CD1c-positive myeloid dendritic cell (primary cell): ENCODE results near the gene HACL1.

Experiments
- DNase-seq: peaks from one replicate; pipeline ENCODE4 v3.0.0-alpha.2; 2016; ENCODE audit errors: extremely low spot score

Gene HACL1

DNA sequence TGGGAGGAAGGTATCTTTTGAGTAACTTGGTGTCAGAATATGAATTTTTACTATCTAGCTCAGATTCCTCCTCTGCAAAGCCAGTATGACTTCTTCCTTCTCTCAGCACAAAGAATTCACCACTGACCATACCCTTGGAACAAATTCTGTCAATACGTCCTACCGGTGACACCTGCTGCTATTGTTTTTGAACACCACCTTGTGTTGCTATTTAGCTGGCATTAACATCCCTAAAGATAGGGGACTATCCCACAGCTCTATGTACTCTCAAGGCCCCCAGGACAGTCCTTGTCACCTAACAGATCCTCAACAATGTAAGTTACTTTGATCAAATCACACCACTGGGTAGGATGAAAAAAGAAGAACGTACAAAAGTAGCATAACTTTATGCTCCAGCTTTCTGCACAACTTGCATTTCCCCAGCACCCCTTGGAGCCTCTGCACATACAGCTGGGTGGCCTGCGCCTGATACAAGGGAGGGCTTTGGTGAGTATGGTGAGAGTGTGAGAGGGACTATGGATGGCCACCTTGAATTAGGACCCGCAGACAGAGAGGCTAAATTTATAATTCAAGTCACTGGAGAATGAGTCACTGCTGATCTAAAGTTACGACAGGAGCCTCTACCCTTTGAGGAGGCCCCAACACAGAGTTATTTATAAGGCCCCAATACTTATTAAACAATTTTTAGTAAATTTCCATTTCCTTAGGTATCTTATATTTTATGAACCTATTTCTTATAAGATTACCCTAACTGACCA, 77.5 kb downstream of the HACL1 start:
- DNase-seq, result no peak

GRCh38 chr3:15522016-15522415, 79.4 kb downstream of the HACL1 start:
- DNase-seq, result peak; percentile 16

GRCh38 chr3:15521573-15521965, 79.8 kb downstream of the HACL1 start, which contains the start of gene COLQ:
Gene COLQ (minus strand): TSS chr3:15521706. CDS start chr3:15521625, 81 bp downstream.
- no peak for DNase-seq

GRCh38 chr3:15520804-15521572, 80.4 kb downstream of the HACL1 start:
- peak; percentile 35 for DNase-seq

GRCh38 chr3:15520185-15520584, 81.2 kb downstream of the HACL1 start:
- no peak for DNase-seq

GRCh38 chr3:15519096-15519495, 82.3 kb downstream of the HACL1 start:
- no peak for DNase-seq

GRCh38 chr3:15514663-15515340, 86.6 kb downstream of the HACL1 start:
- no peak for DNase-seq

DNA sequence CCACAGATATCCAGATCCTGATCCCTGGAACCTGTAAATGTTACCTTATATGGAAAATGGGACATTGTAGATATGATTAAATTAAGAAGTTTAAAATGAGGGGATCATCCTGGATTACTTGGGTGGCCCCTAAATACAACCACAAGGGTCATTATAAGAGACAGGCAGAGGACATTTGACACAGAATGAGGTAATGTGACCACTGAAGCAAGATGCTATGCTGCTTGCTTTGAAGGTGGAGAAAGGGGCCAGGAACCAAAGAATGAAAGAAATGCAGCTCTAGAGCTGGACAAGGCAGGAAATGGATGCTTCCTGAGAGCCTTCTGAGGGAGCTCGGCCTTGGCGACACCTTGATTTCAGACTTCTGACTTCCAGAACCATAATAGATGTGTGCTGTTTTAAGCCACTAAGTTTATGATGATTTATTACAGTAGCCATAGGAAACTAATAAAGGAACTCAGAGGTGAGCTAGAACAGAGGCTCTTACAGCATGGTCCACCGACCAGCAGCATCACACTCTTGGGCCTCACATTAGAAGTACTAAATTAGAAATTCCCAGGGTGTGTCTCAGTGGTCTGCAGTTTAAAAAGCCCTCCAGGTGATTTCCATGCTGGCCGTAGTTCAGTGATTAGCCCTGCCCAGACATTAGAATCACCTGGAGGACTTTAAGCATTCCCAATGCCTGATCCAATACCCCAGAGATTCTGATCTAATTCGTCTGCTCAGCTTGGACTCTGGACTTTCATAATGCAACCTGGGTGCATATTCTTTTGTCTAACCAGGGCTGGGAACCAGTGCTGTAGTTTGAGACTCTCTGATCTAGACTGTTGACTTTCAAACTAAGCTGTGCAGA, 87.3 kb downstream of the HACL1 start:
- no peak for DNase-seq

DNA sequence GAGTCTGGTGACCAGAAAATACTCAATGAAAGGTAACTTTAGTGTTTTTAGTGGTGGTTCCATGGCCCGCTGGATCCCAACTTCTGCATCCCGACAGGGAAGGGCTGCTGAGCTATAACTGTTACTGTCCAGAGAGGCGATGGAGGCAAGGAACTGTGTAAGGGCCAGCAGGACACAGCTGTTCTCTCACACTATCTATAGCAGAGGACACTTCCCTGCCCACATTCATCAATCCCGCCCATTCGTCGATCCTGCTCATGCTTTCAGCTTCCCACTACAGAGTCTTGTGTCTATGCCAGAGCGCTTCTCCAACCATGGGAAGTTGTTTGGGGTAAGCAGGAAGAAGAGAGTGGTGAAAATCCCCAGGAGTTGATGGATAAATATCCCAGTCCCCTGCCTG, 88.3 kb downstream of the HACL1 start:
- DNase-seq, result no peak

DNA sequence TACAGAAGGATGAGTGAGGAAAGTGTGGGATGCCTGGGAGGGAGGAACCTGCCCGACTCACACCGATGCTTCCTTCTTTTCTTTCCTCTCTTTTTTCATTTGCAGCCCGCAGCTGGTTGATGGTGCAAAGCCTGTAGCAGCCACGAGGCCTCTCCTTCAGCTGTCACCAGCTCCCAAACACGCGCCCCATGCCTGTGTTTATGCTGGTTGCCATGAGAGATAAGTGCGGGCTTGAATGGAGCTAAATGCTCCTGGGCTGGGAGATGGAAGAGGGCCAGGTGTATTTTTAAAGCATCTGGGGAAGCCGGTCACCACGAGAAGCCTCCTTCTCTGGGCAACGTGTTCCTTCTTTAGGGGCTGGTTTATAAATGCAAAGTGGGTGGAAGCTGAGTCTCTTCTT, 89.2 kb downstream of the HACL1 start:
- DNase-seq, result peak; percentile 9

DNA sequence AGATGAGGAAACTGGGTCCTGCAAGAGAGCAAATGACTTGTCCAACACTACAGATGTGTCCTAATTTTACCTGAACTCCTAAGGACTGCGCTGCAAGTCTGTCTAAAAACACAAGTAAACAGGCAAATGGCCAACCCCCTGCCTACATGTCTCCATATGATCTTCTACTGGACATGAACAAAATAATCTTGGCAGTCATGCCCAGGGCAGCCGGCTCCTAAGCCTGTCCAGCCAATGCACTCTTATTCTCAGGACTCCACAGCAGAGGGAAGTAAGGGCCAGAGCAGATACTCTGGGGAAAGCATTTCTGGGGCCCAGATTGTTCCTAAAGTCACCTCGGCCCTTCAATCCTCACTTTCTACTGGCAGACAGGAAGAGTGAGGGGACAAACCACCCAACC, 90.2 kb downstream of the HACL1 start:
- DNase-seq, result no peak
